HepG2 (cell line): ENCODE results near the gene TPRG1L. TPM values are rescaled to one million over a fixed set of nuclear protein-coding genes. Genes with fewer than 3 reads are reported as not detected.

Source experiments
- CEBPG ChIP-seq: IDR thresholded peaks from 2 replicates; pipeline ENCODE4 v1.6.1; 2016
- CHD4 ChIP-seq: fragments of 200-600 bp; sonication (generic); IDR thresholded peaks from 2 replicates; pipeline ENCODE4 v1.7.0; 2017; ENCODE audit warnings: mild to moderate bottlenecking, low read length, borderline replicate concordance
- GABPB1 ChIP-seq: IDR thresholded peaks from 2 replicates; pipeline ENCODE4 v1.6.1; 2016; ENCODE audit warnings: mild to moderate bottlenecking, missing genetic modification reagents, moderate library complexity, missing compliant biosample characterization
- HOXA5 ChIP-seq: sonication (generic); formaldehyde crosslinking; IDR thresholded peaks from 2 replicates; pipeline ENCODE4 v1.4.0; 2020; ENCODE audit warnings: missing genetic modification reagents
- MYC ChIP-seq: sonication (generic); formaldehyde crosslinking; IDR thresholded peaks from 2 replicates; pipeline ENCODE4 v1.9.0; 2021; ENCODE audit warnings: missing genetic modification reagents, borderline replicate concordance
- NFYB ChIP-seq: sonication (generic); formaldehyde crosslinking; IDR thresholded peaks from 2 replicates; pipeline ENCODE4 v1.4.0; 2020; ENCODE audit warnings: missing genetic modification reagents
- SAP130 ChIP-seq: IDR thresholded peaks from 2 replicates; pipeline ENCODE4 v1.6.1; 2016; ENCODE audit warnings: low read depth
- SRSF1 ChIP-seq: fragments of 200-400 bp; formaldehyde crosslinking; optimal IDR thresholded peaks from 2 replicates; pipeline ENCODE3; 2017; ENCODE audit warnings: mild to moderate bottlenecking, low read depth, low read length, moderate library complexity
- TSC22D2 ChIP-seq: sonication (generic); formaldehyde crosslinking; IDR thresholded peaks from 2 replicates; pipeline ENCODE4 v1.5.1; 2020; ENCODE audit warnings: missing genetic modification reagents, mild to moderate bottlenecking, borderline replicate concordance
- ZNF788 ChIP-seq: sonication (generic); formaldehyde crosslinking; IDR thresholded peaks from 2 replicates; pipeline ENCODE4 v1.5.0; 2020; ENCODE audit warnings: mild to moderate bottlenecking, missing genetic modification reagents, borderline replicate concordance
- polyA plus RNA-seq, 8 experiments: library from polyadenylated mRNA; depleted of rRNA in 3 of 8; stranded (reverse) in 7 of 8; unstranded in 1 of 8; fragments of >200 nt; fragmentation: Illumina TruSeq in 4 of 8; extraction: Trizol in 4 of 8; gene quantifications; 2 replicates each; pipeline versions ENCODE4 v1.2.1 to v1.2.3, GENCODE V29; 2011 to 2016; ENCODE audit warnings: low read depth in 4 of 8, missing spikeins in 1 of 8, mixed read lengths in 1 of 8; ENCODE audit not compliant: insufficient read depth in 1 of 8
- total RNA-seq, 5 experiments: library from RNA; depleted of rRNA; stranded (reverse); fragments of >200 nt; fragmentation: Illumina TruSeq; extraction: Trizol; gene quantifications; 2 replicates each; pipeline ENCODE4 v1.2.3, GENCODE V29; 2016; ENCODE audit warnings: low read depth in 1 of 5
- TF ChIP-seq, protein P1 (sequence below): fragments of 450-650 bp; IDR thresholded peaks from 2 replicates; pipeline ENCODE4 v1.6.1; 2016
- TF ChIP-seq, protein P2 (sequence below): sonication (generic); formaldehyde crosslinking; IDR thresholded peaks from 2 replicates; pipeline ENCODE4; 2020; ENCODE audit warnings: missing genetic modification reagents, mild to moderate bottlenecking, borderline replicate concordance
- TF ChIP-seq, protein P3 (sequence below): IDR thresholded peaks from 2 replicates; pipeline ENCODE4 v1.4.0; 2020; ENCODE audit warnings: mild to moderate bottlenecking, missing genetic modification reagents
- TF ChIP-seq, protein P4 (sequence below): sonication (generic); formaldehyde crosslinking; IDR thresholded peaks from 2 replicates; pipeline ENCODE4 v1.8.0; 2022; ENCODE audit warnings: low read depth, missing genetic modification reagents
- TF ChIP-seq, protein P5 (sequence below): sonication (generic); formaldehyde crosslinking; IDR thresholded peaks from 2 replicates; pipeline ENCODE4 v1.5.0; 2020; ENCODE audit warnings: mild to moderate bottlenecking, missing genetic modification reagents

The TPRG1L gene
- total and polyA plus RNA-seq, 2 of the 13 experiments (the other 11 are each of a cell fraction or from before 2014, with no cell fraction given) = 21.3 to 37.4 TPM

DNA sequence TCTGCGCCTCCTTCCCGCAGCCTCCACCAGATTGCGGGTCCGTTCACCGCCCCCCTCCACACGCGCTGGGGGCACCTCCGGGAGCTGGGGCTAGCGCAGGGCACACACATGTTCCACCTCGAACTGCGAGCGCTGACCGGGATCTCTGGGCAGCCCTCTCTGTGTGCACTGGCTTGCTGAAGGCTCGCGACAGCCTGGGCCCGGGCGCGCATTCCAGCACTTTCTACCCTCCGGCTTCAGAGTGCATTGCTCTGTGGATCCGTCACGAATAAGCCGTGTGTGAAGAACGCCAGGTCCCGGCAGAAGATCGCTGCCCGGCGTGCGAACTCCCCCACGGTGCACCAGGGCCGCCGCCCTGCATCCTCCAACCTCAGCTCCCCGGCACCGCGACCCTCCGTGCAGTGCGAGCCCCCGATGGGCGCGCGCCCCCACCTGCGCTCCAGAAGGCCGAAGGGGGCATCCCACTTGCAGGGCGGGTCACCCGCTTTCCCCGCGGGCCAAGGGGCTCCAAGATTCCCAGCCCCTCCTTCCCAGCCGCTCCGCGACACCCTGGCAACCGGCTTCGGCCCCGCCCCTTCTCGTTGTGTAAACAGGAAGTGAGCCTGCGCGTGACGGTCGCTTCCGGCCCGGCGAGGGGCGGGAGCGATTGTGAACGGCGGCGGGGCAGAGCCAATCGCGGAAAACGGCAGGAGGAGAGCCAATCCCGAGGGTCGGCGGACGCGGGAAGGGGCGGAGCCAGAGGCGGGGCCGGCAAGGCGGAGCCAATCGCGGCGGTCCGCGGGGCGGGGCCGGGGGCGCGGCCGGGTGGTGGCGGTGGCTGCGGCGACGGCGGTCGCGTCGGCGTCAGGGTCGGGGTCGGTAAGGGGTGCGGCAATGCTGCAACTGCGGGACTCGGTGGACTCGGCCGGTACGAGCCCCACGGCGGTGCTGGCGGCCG, at the start of gene TPRG1L (continued):
- TF ChIP-seq SRSF1 (peak; percentile 55), GABPB1 (peak; percentile 96), NFYB (CRISPR knock-in tag) (peak; percentile 91), MYC (peak; percentile 52; the same call in 1 of the 2 replicates), ZNF788 (CRISPR knock-in tag) (no peak), CEBPG (CRISPR knock-in tag) (0 out of 2 replicates have a peak, but pooled peaks have one; percentile 15), TSC22D2 (CRISPR knock-in tag) (peak; percentile 23; the same call in 1 of the 2 replicates), SAP130 (CRISPR knock-in tag) (peak; percentile 95), CHD4 (no peak), HOXA5 (CRISPR knock-in tag) (peak; percentile 76; the same call in 1 of the 2 replicates)
- TF ChIP-seq, protein P1, sequence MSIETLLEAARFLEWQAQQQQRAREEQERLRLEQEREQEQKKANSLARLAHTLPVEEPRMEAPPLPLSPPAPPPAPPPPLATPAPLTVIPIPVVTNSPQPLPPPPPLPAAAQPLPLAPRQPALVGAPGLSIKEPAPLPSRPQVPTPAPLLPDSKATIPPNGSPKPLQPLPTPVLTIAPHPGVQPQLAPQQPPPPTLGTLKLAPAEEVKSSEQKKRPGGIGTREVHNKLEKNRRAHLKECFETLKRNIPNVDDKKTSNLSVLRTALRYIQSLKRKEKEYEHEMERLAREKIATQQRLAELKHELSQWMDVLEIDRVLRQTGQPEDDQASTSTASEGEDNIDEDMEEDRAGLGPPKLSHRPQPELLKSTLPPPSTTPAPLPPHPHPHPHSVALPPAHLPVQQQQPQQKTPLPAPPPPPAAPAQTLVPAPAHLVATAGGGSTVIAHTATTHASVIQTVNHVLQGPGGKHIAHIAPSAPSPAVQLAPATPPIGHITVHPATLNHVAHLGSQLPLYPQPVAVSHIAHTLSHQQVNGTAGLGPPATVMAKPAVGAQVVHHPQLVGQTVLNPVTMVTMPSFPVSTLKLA = peak; percentile 75
- TF ChIP-seq, protein P2, sequence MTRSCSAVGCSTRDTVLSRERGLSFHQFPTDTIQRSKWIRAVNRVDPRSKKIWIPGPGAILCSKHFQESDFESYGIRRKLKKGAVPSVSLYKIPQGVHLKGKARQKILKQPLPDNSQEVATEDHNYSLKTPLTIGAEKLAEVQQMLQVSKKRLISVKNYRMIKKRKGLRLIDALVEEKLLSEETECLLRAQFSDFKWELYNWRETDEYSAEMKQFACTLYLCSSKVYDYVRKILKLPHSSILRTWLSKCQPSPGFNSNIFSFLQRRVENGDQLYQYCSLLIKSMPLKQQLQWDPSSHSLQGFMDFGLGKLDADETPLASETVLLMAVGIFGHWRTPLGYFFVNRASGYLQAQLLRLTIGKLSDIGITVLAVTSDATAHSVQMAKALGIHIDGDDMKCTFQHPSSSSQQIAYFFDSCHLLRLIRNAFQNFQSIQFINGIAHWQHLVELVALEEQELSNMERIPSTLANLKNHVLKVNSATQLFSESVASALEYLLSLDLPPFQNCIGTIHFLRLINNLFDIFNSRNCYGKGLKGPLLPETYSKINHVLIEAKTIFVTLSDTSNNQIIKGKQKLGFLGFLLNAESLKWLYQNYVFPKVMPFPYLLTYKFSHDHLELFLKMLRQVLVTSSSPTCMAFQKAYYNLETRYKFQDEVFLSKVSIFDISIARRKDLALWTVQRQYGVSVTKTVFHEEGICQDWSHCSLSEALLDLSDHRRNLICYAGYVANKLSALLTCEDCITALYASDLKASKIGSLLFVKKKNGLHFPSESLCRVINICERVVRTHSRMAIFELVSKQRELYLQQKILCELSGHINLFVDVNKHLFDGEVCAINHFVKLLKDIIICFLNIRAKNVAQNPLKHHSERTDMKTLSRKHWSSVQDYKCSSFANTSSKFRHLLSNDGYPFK = peak; percentile 73
- TF ChIP-seq, protein P3, sequence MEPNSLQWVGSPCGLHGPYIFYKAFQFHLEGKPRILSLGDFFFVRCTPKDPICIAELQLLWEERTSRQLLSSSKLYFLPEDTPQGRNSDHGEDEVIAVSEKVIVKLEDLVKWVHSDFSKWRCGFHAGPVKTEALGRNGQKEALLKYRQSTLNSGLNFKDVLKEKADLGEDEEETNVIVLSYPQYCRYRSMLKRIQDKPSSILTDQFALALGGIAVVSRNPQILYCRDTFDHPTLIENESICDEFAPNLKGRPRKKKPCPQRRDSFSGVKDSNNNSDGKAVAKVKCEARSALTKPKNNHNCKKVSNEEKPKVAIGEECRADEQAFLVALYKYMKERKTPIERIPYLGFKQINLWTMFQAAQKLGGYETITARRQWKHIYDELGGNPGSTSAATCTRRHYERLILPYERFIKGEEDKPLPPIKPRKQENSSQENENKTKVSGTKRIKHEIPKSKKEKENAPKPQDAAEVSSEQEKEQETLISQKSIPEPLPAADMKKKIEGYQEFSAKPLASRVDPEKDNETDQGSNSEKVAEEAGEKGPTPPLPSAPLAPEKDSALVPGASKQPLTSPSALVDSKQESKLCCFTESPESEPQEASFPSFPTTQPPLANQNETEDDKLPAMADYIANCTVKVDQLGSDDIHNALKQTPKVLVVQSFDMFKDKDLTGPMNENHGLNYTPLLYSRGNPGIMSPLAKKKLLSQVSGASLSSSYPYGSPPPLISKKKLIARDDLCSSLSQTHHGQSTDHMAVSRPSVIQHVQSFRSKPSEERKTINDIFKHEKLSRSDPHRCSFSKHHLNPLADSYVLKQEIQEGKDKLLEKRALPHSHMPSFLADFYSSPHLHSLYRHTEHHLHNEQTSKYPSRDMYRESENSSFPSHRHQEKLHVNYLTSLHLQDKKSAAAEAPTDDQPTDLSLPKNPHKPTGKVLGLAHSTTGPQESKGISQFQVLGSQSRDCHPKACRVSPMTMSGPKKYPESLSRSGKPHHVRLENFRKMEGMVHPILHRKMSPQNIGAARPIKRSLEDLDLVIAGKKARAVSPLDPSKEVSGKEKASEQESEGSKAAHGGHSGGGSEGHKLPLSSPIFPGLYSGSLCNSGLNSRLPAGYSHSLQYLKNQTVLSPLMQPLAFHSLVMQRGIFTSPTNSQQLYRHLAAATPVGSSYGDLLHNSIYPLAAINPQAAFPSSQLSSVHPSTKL (CRISPR knock-in tag) = peak; percentile 35; the same call in 1 of the 2 replicates
- TF ChIP-seq, protein P4, sequence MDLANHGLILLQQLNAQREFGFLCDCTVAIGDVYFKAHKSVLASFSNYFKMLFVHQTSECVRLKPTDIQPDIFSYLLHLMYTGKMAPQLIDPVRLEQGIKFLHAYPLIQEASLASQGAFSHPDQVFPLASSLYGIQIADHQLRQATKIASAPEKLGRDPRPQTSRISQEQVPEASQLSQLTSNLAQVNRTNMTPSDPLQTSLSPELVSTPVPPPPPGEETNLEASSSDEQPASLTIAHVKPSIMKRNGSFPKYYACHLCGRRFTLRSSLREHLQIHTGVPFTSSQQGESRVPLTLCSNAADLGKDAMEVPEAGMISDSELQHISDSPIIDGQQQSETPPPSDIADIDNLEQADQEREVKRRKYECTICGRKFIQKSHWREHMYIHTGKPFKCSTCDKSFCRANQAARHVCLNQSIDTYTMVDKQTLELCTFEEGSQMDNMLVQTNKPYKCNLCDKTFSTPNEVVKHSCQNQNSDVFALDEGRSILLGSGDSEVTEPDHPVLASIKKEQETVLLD (CRISPR knock-in tag) = peak; percentile 61; the same call in 1 of the 2 replicates
- TF ChIP-seq, protein P5, sequence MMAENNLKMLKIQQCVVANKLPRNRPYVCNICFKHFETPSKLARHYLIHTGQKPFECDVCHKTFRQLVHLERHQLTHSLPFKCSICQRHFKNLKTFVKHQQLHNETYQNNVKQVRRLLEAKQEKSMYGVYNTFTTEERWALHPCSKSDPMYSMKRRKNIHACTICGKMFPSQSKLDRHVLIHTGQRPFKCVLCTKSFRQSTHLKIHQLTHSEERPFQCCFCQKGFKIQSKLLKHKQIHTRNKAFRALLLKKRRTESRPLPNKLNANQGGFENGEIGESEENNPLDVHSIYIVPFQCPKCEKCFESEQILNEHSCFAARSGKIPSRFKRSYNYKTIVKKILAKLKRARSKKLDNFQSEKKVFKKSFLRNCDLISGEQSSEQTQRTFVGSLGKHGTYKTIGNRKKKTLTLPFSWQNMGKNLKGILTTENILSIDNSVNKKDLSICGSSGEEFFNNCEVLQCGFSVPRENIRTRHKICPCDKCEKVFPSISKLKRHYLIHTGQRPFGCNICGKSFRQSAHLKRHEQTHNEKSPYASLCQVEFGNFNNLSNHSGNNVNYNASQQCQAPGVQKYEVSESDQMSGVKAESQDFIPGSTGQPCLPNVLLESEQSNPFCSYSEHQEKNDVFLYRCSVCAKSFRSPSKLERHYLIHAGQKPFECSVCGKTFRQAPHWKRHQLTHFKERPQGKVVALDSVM (CRISPR knock-in tag) = peak; percentile 14; the same call in 1 of the 2 replicates
